Smooth muscle cell (in vitro differentiated cells): ENCODE data around the gene MAPRE3. TPM values are rescaled to one million over a fixed set of nuclear protein-coding genes. Genes with fewer than 3 reads are reported as not detected.

Source experiments
- DNase-seq: peaks from one replicate; lab custom pipeline; 2025; ENCODE audit not compliant: unreplicated experiment; lab: John Stamatoyannopoulos, UW
- H2AFZ ChIP-seq: fragments of 200-600 bp; sonication (generic); 2 replicates; pipeline ENCODE4 v1.6.0; 2016; ENCODE audit warnings: antibody characterized with exemption, low read depth, mild to moderate bottlenecking
- H3F3A ChIP-seq: fragments of 200-600 bp; sonication (generic); 2 replicates; pipeline ENCODE4 v1.6.0; 2017; ENCODE audit warnings: antibody characterized with exemption, low read depth
- H3K27ac ChIP-seq: fragments of 200-600 bp; sonication (generic); 2 replicates; pipeline ENCODE4 v1.5.1; 2016; ENCODE audit warnings: low read depth, mild to moderate bottlenecking
- H3K27me3 ChIP-seq: fragments of 200-600 bp; sonication (generic); 2 replicates; pipeline ENCODE4 v1.6.1; 2016; ENCODE audit warnings: low read depth, mild to moderate bottlenecking
- H3K36me3 ChIP-seq: fragments of 200-600 bp; sonication (generic); 2 replicates; pipeline ENCODE4 v1.5.1; 2016; ENCODE audit warnings: low read depth
- H3K4me1 ChIP-seq: fragments of 200-600 bp; sonication (generic); 2 replicates; pipeline ENCODE4 v1.5.1; 2016; ENCODE audit warnings: low read depth
- H3K4me2 ChIP-seq: fragments of 200-600 bp; sonication (generic); 2 replicates; pipeline ENCODE4 v1.6.0; 2016; ENCODE audit warnings: mild to moderate bottlenecking
- H3K4me3 ChIP-seq: fragments of 200-600 bp; sonication (generic); 2 replicates; pipeline ENCODE4 v1.5.1; 2016; ENCODE audit warnings: mild to moderate bottlenecking
- H3K79me2 ChIP-seq: fragments of 200-600 bp; sonication (generic); 2 replicates; pipeline ENCODE4 v1.6.0; 2016; ENCODE audit warnings: low read depth, mild to moderate bottlenecking
- H3K9ac ChIP-seq: fragments of 200-600 bp; sonication (generic); 2 replicates; pipeline ENCODE4 v1.6.0; 2016; ENCODE audit warnings: low read depth
- H3K9me3 ChIP-seq: fragments of 200-600 bp; sonication (generic); replicated peaks from 2 replicates; pipeline ENCODE4 v1.5.1; 2016; ENCODE audit warnings: low read depth
- H4K20me1 ChIP-seq: fragments of 200-600 bp; sonication (generic); 2 replicates; pipeline ENCODE4 v1.6.0; 2016; ENCODE audit warnings: low read depth
- CTCF ChIP-seq: fragments of 200-600 bp; sonication (generic); IDR thresholded peaks from 2 replicates; pipeline ENCODE4 v1.5.1; 2017; ENCODE audit warnings: borderline replicate concordance, mild to moderate bottlenecking, antibody characterized with exemption; ENCODE audit not compliant: insufficient read depth, poor library complexity, severe bottlenecking
- WGBS: methylation state at CpG from one replicate; pipeline ENCODE4 v1.1.7; 2016; ENCODE audit warnings: low lambda C conversion rate; 5-methylcytosine and 5-hydroxymethylcytosine counted together
- polyA plus RNA-seq: library from polyadenylated mRNA; unstranded; fragments of >200 nt; fragmentation: Nextera tagmentation; extraction: Ambion mirVana; gene quantifications from 2 replicates; pipeline ENCODE4 v1.2.1, GENCODE V29; 2016
- total RNA-seq: library from RNA; depleted of rRNA; stranded (reverse); fragments of >200 nt; gene quantifications from 2 replicates; pipeline ENCODE4 v1.2.3, GENCODE V29; 2014

MAPRE3 gene
- total and polyA plus RNA-seq, 2 experiments from 2014 or later = 12.5 to 30.5 TPM

- DNase-seq = peak; percentile 23
- Histone ChIP-seq H3K27ac (no peak overlapping the region), H3K36me3 (no peaks in the 10 kb centered on the region), H3K9me3 (no peaks in the 10 kb centered on the region), H3K4me3 (no peak overlapping the region), H3K4me2 (no peak overlapping the region), H3K79me2 (no peaks in the 10 kb centered on the region), H2AFZ (no peak overlapping the region), H4K20me1 (no peaks in the 10 kb centered on the region), H3K9ac (no peak overlapping the region), H3K27me3 (no peaks in the 10 kb centered on the region), H3F3A (no peaks in the 10 kb centered on the region), H3K4me1 (no peaks in the 10 kb centered on the region)
- TF ChIP-seq CTCF = peak; percentile 92
- 17% methylated on average over 28 of the region's 28 CpGs for WGBS
These were observed 27.7 kb upstream of the MAPRE3 start for GRCh38 chr2:26942543-26943295.

- Histone ChIP-seq H3K9me3 (no peaks in the 10 kb centered on the region), H4K20me1 (no peaks in the 10 kb centered on the region), H3K27me3 (no peaks in the 10 kb centered on the region), H3K9ac (no peak overlapping the region), H3K4me1 (no peaks in the 10 kb centered on the region), H3K79me2 (no peaks in the 10 kb centered on the region), H3K36me3 (no peaks in the 10 kb centered on the region), H3K4me2 (no peak overlapping the region), H3F3A (no peaks in the 10 kb centered on the region), H3K27ac (no peak overlapping the region), H3K4me3 (no peak overlapping the region), H2AFZ (no peak overlapping the region)
- WGBS = 95% methylated on average over 12 of the region's 12 CpGs
- no peak for DNase-seq
- no peak for TF ChIP-seq CTCF
These were observed 24.3 kb upstream of the MAPRE3 start for GRCh38 chr2:26945991-26946750.

GRCh38 chr2:26946841-26947784 lies 23.3 kb upstream of the MAPRE3 start:
- Histone ChIP-seq H3K4me2 (peak overlapping the region; percentile 36), H3K36me3 (no peaks in the 10 kb centered on the region), H2AFZ (no peak overlapping the region), H3K4me3 (no peak overlapping the region), H3F3A (no peaks in the 10 kb centered on the region), H3K27ac (no peak overlapping the region), H3K27me3 (no peaks in the 10 kb centered on the region), H4K20me1 (no peaks in the 10 kb centered on the region), H3K9ac (no peak overlapping the region), H3K79me2 (no peaks in the 10 kb centered on the region), H3K4me1 (no peaks in the 10 kb centered on the region), H3K9me3 (no peaks in the 10 kb centered on the region)
- 74% methylated on average over 34 of the region's 34 CpGs for WGBS
- no peak for DNase-seq
- TF ChIP-seq CTCF = no peak
